NCI-H2171 treated with DMSO at 0.1 percent for 48 hours (cell line): ENCODE results near the gene CAMKK2.
A peak's percentile ranks its signal among the peaks of the same experiment; 100 is the strongest.
"Not testable (repeated sequence)": the region's sequence is repeated elsewhere in the genome, so short reads cannot be mapped to it uniquely, and the experiment has no call there.

Source experiments
- DNase-seq: peaks from one replicate; lab custom pipeline; 2025; lab: John Stamatoyannopoulos, UW

CAMKK2 gene

DNA sequence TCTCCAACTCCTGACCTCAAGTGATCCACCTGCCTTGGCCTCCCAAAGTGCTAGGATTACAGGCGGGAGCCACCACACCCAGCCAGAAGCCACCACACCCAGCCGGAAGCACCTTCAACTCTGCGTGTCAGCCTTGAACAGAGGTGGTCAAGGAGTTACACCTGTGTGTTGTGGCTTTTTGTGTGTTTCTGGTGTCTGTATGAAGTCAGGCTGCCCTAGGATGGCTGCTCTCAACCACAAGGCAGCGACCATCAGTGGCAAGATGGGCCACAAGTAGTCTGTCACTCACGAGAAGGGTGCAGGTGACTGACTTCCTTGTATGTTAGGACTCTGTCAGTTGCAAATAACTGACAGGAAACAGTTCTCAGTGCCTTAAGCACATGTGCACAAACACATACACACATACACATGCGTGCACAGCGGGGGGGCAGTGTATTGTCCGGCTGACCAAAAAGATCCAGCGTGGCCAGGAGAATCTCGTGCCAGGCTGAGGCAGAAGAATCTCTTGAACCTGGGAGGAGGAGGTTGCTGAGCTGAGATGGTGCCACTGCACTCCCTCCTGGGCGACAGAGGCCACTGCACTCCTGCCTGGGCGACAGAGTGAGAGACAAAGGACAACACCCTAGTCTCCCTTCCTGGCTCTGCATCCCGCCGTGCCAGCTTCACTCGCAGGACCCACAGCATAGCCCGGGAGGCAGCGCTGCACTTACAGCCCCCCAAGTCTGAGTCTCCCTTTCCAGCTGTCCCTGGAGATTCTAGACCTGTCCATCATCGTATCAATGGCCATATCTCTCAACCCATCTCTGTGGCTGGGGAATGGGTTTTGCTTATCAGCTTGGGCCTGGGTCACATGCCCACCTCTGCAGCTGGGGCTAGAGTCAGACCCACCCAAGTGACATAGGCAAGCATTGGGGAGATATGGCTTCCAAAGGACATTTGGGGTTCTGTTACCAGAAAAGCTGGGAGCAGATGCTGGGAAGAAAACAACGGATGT, 72.9 kb downstream of the CAMKK2 start:
- DNase-seq, result no peak

GRCh38 chr12:121222847-121223246, 73.7 kb downstream of the CAMKK2 start:
- no peak for DNase-seq

DNA sequence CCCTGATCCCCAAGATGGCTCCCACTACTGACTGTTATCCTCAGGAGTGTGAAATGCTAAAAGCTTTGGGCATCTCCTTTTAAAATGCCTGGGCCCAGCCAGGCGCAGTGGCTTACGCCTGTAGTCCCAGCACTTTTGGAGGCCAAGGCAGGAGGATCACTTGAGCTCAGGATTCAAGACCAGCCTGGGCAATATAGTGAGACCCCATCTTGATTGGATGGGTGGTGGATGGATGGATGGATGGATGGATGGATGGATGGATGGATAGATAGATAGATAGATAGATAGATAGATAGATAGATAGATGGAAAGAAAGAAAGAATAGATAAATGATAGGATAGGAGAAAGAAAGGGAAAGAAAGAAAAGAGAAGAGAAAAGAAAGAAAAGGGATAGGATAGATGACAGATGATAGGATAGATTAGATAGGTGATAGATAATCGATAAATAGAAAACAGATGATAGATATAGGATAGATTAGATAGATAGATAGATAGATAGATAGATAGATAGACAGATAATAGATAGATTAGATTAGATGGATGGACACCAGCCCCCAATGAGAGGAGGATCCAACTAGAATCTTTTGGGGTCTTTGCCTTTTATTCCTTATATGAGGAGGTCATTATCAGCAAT, 77.0 kb downstream of the CAMKK2 start:
- no peak for DNase-seq

DNA sequence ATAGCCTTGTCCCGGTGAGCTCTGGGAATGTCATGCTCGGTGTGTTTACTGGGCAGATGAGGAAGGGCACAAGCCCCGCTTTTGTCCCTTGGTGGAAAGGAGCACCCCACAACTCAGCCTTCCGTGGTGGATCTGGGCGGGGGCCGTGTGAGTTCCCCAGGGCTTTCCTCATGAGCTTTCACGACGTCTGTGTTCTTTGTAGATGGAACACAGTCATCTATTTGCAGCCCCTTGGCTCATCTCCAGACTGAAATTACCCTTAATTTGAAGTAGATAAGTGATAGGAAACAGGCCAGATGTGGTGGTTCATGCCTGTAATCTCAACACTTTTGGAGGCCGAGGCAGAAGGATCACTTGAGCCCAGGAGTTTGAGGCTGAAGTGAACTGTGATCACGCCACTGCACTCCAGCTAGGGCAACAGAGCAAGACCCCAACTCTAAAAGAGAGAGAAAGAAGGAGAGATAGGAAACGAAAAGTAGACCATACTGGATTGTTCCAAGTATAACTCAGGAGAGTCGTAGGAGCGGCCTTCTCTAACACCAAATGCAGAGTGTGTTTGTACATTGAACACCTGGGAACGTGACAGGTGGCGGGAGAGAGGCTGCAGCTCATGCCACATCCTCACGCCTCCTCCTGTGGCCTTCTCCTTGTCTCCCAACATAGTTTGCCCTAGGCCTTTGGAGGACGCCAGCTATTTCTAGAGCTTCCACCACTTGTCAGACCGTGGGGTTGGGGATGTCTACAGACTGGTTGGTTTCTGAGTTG, 77.7 kb downstream of the CAMKK2 start:
- no peak for DNase-seq

GRCh38 chr12:121217761-121218160, 78.7 kb downstream of the CAMKK2 start:
- no peak for DNase-seq

- no peak for DNase-seq
Observed at GRCh38 chr12:121217063-121217462, 79.4 kb downstream of the CAMKK2 start.

DNA sequence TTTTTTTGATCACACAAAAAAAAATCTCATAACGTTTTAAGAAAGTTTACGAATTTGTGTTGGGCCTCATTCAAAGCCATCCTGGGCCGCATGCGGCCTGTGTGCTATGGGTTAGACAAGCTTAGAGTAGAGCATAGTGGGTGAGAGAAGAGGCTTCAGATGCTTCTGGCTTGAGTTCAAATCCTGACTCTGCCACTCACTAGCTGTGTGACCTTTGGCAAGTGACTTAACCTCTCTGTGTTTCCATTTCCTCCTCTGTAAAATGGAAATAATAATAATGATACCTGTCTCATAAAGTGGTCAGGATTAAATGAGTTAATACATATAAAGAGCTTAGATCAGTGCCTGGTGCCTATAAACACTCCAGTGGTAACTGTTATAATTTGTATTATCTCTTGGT, 80.4 kb downstream of the CAMKK2 start:
- DNase-seq, result no peak

DNA sequence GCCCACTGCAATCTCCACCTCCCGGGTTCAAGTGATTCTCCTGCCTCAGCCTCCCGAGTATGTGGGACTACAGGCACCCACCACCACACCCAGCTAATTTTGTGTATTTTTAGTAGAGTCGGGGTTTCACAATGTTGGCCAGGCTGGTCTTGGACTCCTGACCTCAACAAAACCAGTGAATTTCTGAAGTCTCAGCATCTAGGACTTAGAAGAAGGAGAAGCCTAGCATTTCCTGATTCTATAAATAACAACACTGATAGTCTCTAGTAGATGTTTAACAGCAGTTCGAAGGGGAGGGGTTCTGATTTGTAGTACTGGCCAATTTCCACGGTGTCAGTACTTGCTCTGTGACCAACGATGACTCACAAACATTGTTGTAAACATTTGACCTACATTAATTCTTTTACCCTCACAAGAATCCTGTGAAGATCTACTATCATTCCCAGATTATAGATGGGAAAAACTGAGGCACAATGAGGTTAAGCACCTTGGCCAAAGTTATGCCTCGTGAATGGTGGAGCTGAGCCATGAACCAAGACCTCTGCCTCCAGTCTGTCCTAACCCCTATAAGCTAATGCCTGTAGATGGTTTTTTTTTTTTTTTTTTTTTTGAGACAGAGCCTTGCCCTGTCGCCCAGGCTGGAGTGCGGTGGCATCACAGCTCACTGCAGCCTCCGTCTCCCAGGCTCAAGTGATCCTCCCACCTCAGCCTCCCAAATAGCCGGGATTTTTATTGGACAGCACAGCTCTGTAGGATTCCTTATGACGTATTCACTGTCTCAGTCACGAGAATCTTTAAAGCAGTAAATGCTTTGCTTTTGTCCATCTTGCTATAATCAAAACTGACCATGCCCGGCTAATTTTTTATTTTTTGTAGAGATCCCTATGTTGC, 81.4 kb downstream of the CAMKK2 start:
- no peak for DNase-seq

- no peak for DNase-seq
Observed at GRCh38 chr12:121214166-121214777, 82.2 kb downstream of the CAMKK2 start.

GRCh38 chr12:121212875-121213274, 83.6 kb downstream of the CAMKK2 start:
- DNase-seq, result no peak

GRCh38 chr12:121209624-121210572, 86.6 kb downstream of the CAMKK2 start, which contains the start of gene P2RX4:
TSS of gene P2RX4 (plus strand) at chr12:121210129. CDS start at chr12:121210165, 36 bp downstream.
- DNase-seq, result peak; percentile 82

DNA sequence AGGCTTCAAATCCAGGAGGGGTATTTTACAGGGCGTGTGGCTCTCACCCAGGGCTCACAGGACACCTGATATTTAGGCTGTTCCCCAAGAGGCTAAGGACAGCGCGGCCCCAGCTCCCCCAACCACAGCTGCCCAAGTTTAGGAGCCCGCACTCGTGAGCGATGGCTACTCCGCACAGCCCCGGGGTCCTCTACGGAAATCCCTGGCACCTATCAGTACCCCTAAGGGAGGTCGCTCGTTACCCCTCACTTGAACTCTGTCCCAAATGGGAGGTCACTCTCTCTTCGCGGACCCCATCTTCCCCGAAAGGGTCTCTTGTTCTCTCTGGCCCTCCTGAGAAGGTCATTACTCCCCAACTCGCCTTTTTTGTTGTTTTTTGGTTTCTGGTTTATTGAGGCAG, 87.3 kb downstream of the CAMKK2 start:
- no peak for DNase-seq

DNA sequence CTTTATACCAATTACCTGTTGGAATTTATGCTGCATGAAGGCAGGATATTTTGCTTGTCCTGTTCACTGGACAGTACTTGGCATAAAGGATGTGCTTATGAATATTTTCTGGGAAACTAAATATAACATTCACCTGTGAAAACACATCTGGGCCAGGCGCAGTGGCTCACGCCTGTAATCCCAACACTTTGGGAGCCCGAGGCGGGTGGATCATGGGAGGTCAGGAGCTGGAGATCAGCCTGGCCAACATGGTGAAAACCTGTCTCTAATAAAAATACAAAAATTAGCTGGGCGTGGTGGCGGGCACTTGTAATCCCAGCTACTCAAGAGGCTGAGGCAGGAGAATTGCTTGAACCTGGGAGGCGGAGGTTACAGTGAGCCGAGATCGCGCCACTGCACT, 87.9 kb downstream of the CAMKK2 start:
- not testable (repeated sequence) for DNase-seq

- DNase-seq, result no peak
Observed at GRCh38 chr12:121205491-121205890, 91.0 kb downstream of the CAMKK2 start.

- DNase-seq, result no peak
Observed at GRCh38 chr12:121203482-121203881, 93.0 kb downstream of the CAMKK2 start.

GRCh38 chr12:121202407-121203355, 93.8 kb downstream of the CAMKK2 start:
- no peak for DNase-seq

- DNase-seq, result not testable (repeated sequence)
Observed at GRCh38 chr12:121201140-121201539, 95.4 kb downstream of the CAMKK2 start.

- no peak for DNase-seq
Observed at GRCh38 chr12:121198949-121199348, 97.6 kb downstream of the CAMKK2 start.

GRCh38 chr12:121196902-121197301, 99.6 kb downstream of the CAMKK2 start:
- DNase-seq, result no peak
